ENCODE data around the gene OR10J5.

The OR10J5 gene

GRCh38 chr1:159510229-159510541 is 25.6 kb downstream of the OR10J5 start (continued):
- TF ChIP-seq ZNF248 (tag by site-specific recombination; IDR thresholded peaks at IDR 0.05) (no peak), ZNF692 (tag by site-specific recombination; IDR thresholded peaks at IDR 0.05) (no peak)

GRCh38 chr1:159509440-159510228 is 26.2 kb downstream of the OR10J5 start:
- TF ChIP-seq ZNF548 (tag by site-specific recombination; IDR thresholded peaks at IDR 0.05) (no peak), KLF9 (tag by site-specific recombination; IDR thresholded peaks at IDR 0.05; ENCODE audit: low read depth) (no peak), ZBTB26 (tag by site-specific recombination; optimal IDR thresholded peaks at IDR 0.05) (no peak), SETDB1 (IDR thresholded peaks at IDR 0.05; ENCODE audit: insufficient read length, low read length) (no peak), ZEB2 (tag by site-specific recombination; IDR thresholded peaks at IDR 0.05) (no peak), KLF8 (tag by site-specific recombination; IDR thresholded peaks at IDR 0.05) (no peak), ZNF169 (tag by site-specific recombination; IDR thresholded peaks at IDR 0.05) (no peak), ZNF626 (tag by site-specific recombination; IDR thresholded peaks at IDR 0.05) (no peak)
- CTCF ChIA-PET: no interaction called here
- Histone ChIP-seq H3K4me3 (ENCODE audit: low read depth, low read length) (no peak overlapping the region), H3K4me1 (ENCODE audit: control insufficient read depth, insufficient read depth, low read length) (no peaks in the 10 kb centered on the region), H3K9me3 (ENCODE audit: control insufficient read depth, insufficient read depth, low read depth, low read length) (no peaks in the 10 kb centered on the region), H3K36me3 (ENCODE audit: control insufficient read depth in 2 of 2, insufficient read depth in 1 of 2, low read length in 2 of 2) (no peaks in the 10 kb centered on the region), H3K27ac (ENCODE audit: extremely low read depth, low read depth, low read length) (no peak overlapping the region)
- POLR2A ChIA-PET: no interaction called here

GRCh38 chr1:159508951-159509350 is 26.9 kb downstream of the OR10J5 start:
- CTCF ChIA-PET: no interaction called here
- Histone ChIP-seq H3K9me3 (ENCODE audit: control insufficient read depth, insufficient read depth, low read depth, low read length) (no peaks in the 10 kb centered on the region), H3K4me1 (ENCODE audit: control insufficient read depth, insufficient read depth, low read length) (no peaks in the 10 kb centered on the region), H3K36me3 (ENCODE audit: control insufficient read depth in 2 of 2, insufficient read depth in 1 of 2, low read length in 2 of 2) (no peaks in the 10 kb centered on the region), H3K27ac (ENCODE audit: extremely low read depth, low read depth, low read length) (no peak overlapping the region), H3K4me3 (ENCODE audit: low read depth, low read length) (no peak overlapping the region)
- POLR2A ChIA-PET: no interaction called here
- no peak for TF ChIP-seq ZNF24 (tag by site-specific recombination; IDR thresholded peaks at IDR 0.05)
- no peak for TF ChIP-seq INSM2 (tag by site-specific recombination; IDR thresholded peaks at IDR 0.05)
- TF ChIP-seq ZNF626 (tag by site-specific recombination; IDR thresholded peaks at IDR 0.05): no peak
- TF ChIP-seq ZEB2 (tag by site-specific recombination; IDR thresholded peaks at IDR 0.05): no peak
- TF ChIP-seq ZNF146 (tag by site-specific recombination; IDR thresholded peaks at IDR 0.05): no peak
- no peak for TF ChIP-seq ZFP69B (tag by site-specific recombination; IDR thresholded peaks at IDR 0.05)
- no peak for TF ChIP-seq ZNF114 (tag by site-specific recombination; IDR thresholded peaks at IDR 0.05)

- CTCF ChIA-PET: no interaction called here
- Histone ChIP-seq H3K36me3 (ENCODE audit: control insufficient read depth in 2 of 2, insufficient read depth in 1 of 2, low read length in 2 of 2) (no peaks in the 10 kb centered on the region), H3K9me3 (ENCODE audit: control insufficient read depth, insufficient read depth, low read depth, low read length) (no peaks in the 10 kb centered on the region), H3K4me3 (ENCODE audit: low read depth, low read length) (no peak overlapping the region), H3K4me1 (ENCODE audit: control insufficient read depth, insufficient read depth, low read length) (no peaks in the 10 kb centered on the region), H3K27ac (ENCODE audit: extremely low read depth, low read depth, low read length) (no peak overlapping the region)
- POLR2A ChIA-PET: no interaction called here
- TF ChIP-seq ZNF639 (tag by site-specific recombination; IDR thresholded peaks at IDR 0.05): no peak
- no peak for TF ChIP-seq ZNF146 (tag by site-specific recombination; IDR thresholded peaks at IDR 0.05)
- no peak for TF ChIP-seq ZBTB17 (tag by site-specific recombination; IDR thresholded peaks at IDR 0.05)
- no peak for TF ChIP-seq ZFP3 (tag by site-specific recombination; IDR thresholded peaks at IDR 0.05; ENCODE audit: low read depth)
- no peak for TF ChIP-seq ZFP41 (tag by site-specific recombination; IDR thresholded peaks at IDR 0.05; ENCODE audit: borderline replicate concordance)
- TF ChIP-seq IKZF3 (tag by site-specific recombination; IDR thresholded peaks at IDR 0.05): no peak
- TF ChIP-seq ZSCAN4 (tag by site-specific recombination; IDR thresholded peaks at IDR 0.05): no peak
- no peak for TF ChIP-seq ZNF514 (tag by site-specific recombination; IDR thresholded peaks at IDR 0.05)
- TF ChIP-seq ZNF138 (tag by site-specific recombination; IDR thresholded peaks at IDR 0.05; ENCODE audit: borderline replicate concordance): no peak
These were observed 30.1 kb downstream of the OR10J5 start for GRCh38 chr1:159505676-159506075.
